ENCODE results near the gene PRKCD.

PRKCD gene

GRCh38 chr3:53221827-53222182 lies 60.8 kb downstream of the PRKCD start:
- FAIRE-seq, result no peak

DNA sequence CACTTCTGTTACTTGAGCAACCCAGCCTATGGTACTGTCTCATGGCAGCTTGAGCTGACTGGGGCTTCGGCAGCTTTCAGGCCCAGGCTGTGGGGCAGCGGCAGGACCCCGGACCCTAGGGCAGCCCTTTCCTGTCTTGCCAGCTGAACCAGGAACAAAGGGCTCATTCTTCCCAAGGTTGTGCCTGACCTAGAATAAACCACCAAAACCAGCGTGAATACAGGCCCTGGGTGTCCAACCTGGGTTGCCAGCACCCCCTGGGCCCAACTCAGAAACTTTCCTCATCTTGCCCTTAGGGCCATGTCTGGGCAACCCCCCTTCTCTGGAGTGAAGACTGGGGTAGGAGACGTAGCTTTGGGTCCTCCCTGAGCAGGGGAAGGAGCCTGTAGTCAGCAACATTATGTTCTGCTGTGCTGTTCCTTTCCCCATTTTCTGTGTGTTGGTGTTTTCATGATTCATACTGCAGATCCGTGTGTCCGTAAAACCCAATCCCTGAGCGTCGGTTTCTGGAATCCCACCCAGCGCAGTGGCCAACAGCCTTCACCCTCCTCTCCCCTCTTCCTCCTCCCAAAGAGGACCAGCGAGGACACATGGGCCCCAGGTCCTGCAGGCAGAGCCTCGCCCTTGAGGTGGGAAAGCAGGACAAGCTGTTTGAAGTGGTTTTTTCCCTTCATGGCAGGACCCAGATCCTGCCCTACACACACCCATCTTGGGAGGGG lies 61.3 kb downstream of the PRKCD start:
- no peak for FAIRE-seq

DNA sequence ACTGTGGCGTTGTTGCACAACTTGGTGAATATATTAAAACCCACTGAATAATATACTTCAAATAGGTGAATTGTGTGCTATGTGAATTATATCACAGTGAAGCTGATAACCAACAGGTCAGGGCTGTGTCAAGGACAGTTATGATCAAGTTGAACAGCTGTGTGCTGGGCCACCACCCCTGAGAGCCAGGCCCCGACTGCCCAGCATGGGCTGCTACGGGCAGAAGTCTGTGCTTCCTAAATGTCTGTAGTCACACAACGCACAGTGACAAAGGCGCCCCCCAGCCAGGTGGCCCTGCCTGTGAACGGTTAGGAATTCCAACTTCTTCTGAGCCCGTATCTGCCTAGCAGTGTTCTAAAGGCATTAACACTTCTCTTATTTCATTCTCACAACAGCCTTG lies 62.0 kb downstream of the PRKCD start:
- no peak for FAIRE-seq

DNA sequence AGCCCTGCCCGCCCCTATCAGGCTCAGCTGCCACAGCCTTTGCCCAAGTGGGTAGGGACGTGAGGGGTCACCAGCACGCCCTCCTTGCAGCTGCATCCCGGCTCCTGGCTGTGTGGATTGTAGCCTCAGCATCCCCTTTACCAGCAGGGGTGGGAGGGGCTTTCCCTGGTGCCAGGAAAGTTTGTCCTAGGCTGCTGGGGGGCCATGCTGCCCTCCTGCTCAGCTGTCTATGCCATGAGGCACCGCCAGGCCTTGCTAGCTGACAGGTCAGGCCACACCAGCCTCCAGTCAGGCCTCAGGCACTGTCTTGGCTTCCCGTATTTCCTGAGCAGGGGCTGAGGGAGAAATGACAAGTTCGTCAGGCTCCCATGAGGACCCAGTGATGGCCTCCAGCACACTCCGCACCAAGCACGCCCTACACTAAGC lies 62.5 kb downstream of the PRKCD start:
- FAIRE-seq, result no peak

GRCh38 chr3:53224026-53224425 lies 63.0 kb downstream of the PRKCD start:
- no peak for FAIRE-seq

DNA sequence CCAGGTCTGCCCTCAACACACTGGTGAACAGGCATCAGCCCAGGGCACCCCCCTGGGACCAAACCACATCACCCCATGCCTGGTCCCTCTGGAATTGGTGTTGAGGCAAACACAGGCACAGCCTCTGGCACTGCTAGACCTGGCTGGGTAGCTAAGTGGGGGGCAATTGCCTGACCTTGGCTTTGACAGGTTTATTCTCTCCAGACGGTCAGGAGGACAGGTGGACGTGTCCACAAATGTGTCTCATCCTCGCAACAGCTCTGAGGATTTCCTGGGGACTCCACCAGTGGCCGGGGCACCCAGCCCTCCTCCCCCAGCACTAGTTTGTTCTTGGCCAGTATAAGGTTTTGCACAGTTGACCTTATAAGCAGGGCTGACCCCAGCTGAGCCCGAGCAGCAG lies 63.5 kb downstream of the PRKCD start:
- FAIRE-seq, result no peak

GRCh38 chr3:53225181-53225580 lies 64.2 kb downstream of the PRKCD start:
- no peak for FAIRE-seq

DNA sequence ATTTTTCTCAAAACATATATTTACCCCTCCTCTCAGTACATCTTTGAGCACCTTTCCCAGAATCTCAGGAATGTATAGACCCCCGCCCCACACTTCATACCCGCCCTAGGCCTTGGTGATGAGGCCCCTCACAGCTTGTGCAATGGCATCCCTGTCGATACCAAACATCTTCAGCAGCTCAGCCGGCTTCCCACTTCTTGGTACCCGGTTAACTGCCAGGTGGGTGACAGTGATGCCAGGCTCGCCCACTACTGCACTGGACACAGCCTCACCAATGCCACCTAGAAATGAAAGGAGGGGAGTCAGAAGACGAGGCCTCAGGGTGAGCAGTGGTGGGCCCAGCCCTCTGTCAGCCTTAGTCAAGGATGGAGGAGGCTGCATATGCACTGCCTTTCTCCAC lies 64.6 kb downstream of the PRKCD start:
- no peak for FAIRE-seq

DNA sequence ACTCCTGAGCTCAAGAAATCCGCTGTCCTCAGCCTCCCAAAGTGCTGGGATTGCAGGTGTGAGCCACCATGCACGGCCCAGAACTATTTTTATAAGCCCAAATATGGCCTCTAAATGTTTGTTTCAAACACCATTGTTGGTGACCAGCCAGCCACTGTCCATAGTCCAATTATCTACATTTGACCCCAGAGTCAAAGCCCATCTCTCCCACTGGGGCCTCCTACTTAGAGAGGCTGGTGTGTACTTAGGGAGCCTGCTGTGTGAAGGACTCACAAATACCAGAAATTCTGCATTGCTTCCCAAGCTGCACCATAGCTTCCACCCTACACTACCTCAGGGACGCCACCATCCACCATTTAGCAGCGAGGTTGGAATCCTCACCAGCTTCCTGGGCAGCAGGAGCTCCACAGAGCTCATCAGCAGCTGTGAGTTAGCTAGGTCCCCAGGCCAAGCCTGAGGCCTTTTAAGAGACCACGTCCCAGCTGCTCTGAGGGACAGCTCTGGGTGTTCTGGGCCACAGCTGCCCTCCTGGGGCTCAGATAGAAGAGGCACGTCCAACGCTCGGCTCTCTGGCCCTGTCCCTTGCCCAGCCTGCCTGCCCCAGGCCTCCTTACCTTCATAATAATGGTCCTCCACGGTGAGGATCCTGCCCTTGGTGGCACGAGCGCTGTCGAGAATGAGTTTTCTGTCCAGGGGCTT lies 65.3 kb downstream of the PRKCD start:
- no peak for FAIRE-seq

- FAIRE-seq, result no peak
These were observed 65.9 kb downstream of the PRKCD start for GRCh38 chr3:53226841-53227407.

DNA sequence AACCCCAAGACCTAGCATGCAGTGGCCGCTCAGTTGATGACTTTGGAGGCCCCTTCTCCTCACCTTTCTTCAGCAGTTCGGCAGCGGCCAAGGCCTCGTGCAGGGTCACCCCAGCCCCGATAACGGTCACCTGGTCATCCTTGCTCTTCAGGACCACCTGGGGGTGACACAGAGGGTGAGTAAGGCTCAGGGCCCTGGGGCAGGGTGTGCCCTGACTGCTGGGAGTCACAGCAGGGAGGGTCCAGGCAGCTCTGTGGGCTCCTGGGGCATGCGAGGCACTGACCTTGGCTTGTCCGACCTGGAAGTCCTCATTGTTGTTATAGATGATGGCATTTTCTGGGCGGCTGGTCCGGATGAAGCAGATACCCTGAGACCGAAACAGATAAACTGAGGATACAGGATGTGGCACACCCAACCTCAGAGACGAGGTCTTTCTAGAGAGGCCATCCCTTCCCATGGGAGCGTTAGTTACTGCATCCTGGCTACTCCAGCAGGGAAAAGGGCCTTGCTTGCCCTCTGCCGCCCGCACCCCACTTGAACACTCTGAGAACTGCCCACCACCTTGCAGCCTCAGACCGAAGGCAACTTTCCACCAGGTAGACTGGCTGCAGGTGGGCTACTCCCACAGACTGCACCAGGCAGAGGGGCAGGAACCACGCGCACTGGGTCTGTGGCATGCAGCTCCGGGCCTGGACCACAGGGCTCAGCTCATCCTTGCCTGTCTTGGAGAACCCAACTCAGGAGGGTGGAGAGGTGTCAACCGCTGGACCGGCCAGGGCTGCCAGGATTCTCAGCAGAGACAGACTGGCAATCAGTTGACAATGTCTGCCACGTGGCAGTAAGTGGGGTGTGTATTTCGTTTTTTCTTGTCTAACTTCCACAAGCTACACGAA lies 67.2 kb downstream of the PRKCD start:
- no peak for FAIRE-seq

- no peak for FAIRE-seq
These were observed 68.2 kb downstream of the PRKCD start for GRCh38 chr3:53229171-53229570.

- FAIRE-seq, result no peak
These were observed 68.6 kb downstream of the PRKCD start for GRCh38 chr3:53229606-53230005.

GRCh38 chr3:53230041-53230621 lies 69.1 kb downstream of the PRKCD start:
- no peak for FAIRE-seq

DNA sequence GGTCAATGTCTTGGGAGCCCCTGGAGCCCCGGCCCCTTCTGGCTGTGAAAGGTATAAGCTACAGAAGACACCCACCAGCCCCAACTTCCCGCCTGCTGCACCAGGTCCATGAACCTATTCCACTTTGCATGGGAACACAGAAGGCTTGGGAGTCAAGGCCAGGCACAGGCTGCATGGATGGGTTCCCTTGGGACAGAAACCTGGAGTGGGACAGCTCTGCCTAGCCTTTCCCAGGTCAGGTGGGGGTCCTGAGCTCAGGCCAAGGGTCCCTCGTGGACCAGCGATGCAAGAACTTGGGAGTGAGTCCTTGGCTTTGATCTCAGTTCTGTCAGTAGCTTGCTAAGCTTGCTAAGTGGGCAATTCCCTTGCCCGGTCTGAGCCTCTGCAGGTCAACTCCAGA lies 69.8 kb downstream of the PRKCD start:
- FAIRE-seq, result no peak

DNA sequence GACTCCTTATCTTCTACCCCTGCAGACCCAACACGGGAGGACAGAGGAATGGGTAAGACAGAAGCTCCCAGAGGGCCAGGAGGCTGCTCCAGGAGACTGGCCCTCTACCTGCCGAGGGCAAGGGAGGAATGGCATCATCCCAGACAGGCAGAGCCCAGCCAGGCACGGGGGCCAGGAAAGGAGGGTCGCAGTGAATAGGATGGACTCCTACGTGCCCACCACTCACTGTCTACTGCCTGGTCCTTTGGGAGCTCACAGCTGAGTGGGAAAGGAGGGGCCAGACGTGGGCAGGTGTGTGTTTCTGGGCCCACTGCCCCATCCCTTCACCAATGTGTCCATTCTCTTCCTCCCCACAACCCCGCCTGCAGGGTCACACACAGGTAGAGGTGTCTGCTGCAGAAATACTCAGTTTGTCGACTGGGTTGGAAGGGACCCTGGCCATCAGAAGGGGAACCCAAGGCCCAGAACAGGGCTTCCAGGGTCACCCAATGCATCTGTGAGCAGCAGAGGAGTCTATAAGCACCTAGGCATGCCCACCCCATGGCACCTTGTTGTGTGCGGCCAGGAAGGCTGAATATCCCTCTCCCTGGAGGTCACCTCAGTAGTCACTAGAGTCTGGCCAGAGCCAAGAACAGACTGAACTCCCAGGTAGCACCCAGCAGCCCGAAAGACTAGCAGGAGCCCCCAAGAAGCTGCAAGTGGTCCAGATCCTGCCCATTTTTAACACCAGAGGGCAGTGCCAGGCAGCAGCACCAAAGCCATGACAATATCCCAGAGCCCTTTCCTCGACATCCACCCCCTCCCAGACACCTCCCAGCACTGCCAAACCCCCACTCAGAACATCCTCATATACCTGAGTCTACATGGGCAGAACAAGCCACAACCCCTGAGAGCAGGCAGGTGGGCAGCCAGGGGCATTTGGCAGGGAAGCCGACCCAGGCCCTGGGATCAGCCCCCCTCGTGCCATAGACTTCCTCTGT lies 70.8 kb downstream of the PRKCD start:
- FAIRE-seq, result no peak

GRCh38 chr3:53232641-53233377 lies 71.8 kb downstream of the PRKCD start:
- no peak for FAIRE-seq

DNA sequence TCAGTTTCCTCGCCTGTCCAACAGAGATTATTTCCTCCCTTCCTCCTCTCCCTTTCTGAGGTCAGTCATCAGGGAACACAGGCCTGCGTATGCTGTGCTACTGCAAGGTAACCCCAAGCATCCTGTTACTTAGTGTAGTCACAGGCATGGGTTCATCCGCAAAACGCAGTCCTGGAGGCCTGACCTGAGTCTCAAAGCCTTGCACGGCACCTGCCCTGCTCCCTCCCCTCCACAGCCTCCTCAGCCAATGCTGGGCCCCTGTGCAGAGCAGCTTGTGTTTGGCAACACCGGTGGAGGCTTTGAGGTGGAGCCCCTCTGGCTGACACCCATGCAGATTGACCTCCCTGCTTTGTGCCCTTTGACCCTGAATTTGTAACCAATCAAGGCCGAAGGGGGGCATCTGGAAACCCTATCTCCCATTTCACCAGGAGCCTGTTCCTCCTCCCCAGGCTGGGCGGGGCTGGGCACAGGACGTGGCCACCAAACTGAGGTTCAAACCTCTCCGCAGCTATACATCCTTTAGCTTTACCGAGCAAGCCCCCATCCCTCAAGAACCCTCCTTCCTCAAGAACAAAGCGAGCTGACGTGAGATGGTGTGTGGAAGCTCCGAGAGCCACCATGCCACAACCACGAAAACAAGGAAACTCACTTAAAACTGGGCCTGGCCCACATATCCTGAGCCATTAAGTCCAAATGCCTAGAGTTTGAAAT lies 73.3 kb downstream of the PRKCD start:
- FAIRE-seq, result no peak

DNA sequence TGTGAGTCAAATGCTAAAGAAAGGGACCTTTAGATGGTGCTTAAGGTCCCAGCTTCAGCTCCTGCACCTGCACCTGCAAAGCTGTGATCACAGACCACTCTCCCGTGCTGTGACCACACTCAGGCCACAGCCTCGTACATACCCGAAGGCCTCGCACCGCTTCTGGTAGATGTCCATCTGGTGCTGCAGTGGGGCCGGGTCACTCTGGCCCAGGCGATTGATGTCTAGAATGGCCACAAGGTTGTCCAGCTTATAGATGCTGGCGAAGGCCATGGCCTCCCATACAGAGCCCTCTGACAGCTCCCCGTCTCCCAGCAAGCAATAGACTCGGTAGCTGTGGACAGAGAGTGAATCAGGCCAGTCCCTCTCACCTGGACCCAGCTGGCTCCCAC lies 73.8 kb downstream of the PRKCD start:
- no peak for FAIRE-seq

- FAIRE-seq, result no peak
These were observed 74.5 kb downstream of the PRKCD start for GRCh38 chr3:53235545-53235944.
